ENCODE data around the gene EIF6.

DNA sequence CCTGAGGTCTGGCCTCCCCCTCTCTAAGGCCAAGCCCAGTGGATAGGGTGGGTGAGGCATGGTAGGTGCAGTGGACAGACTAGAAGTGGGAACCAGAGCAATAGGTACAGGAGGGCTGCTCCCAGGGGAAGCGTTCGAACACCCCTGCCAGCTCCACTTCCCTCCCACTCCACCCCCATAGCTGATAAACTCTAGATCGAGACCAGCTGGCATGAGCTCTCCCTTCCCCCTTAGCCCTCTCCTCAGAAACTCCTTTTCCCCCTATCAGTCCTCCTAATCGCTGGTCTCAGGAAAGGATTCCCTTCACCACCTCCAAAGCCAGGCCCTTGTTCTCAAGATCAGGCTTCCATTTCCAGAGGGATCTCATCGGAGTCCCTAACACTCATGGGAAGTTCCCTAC is 13.7 kb upstream of the EIF6 start:
- TF ChIP-seq TAF1 (conservative IDR thresholded peaks at IDR 0.05) (no peak), FOXA2 (IDR thresholded peaks at IDR 0.05) (no peak)
- TF ChIP-seq, protein P1, sequence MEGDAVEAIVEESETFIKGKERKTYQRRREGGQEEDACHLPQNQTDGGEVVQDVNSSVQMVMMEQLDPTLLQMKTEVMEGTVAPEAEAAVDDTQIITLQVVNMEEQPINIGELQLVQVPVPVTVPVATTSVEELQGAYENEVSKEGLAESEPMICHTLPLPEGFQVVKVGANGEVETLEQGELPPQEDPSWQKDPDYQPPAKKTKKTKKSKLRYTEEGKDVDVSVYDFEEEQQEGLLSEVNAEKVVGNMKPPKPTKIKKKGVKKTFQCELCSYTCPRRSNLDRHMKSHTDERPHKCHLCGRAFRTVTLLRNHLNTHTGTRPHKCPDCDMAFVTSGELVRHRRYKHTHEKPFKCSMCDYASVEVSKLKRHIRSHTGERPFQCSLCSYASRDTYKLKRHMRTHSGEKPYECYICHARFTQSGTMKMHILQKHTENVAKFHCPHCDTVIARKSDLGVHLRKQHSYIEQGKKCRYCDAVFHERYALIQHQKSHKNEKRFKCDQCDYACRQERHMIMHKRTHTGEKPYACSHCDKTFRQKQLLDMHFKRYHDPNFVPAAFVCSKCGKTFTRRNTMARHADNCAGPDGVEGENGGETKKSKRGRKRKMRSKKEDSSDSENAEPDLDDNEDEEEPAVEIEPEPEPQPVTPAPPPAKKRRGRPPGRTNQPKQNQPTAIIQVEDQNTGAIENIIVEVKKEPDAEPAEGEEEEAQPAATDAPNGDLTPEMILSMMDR (IDR thresholded peaks at IDR 0.05; ENCODE audit: low read depth, low read length, missing input control) = no peak

Data from liver (tissue), 3 donors.